B cell (primary cell): ENCODE results near the gene DACT2.

Experiments
- EZH2 ChIP-seq: IDR thresholded peaks from 2 replicates; pipeline ENCODE4 v1.6.1; 2012; ENCODE audit warnings: borderline replicate concordance, low read depth, mild to moderate bottlenecking, moderate library complexity, low read length; ENCODE audit not compliant: insufficient read depth, poor library complexity, severe bottlenecking
- TF ChIP-seq, protein P1 (sequence below): fragments of 200-600 bp; IDR thresholded peaks from one replicate; pipeline ENCODE4 v1.8.0; 2022; ENCODE audit warnings: antibody characterized with exemption, mild to moderate bottlenecking

DNA sequence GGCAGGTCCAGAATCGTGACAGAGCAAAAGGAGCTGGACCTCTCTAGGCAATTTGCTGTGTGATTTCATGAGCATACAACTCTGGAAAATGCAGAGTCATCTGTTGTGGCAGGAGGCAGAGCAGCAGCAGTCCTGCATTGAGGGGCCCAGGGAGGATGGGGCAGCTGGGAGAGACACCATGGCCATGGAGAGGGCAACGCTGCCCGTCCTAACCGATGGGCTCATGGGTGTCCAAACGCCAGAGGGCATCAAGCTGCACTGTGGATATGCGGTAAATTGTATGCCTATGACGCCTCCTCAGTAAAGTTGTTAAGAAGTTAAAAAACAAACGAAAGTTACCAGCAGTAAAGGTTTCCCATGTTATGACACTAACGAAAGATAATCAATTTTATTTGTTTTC, 42.2 kb upstream of the DACT2 start:
- TF ChIP-seq, protein P1, sequence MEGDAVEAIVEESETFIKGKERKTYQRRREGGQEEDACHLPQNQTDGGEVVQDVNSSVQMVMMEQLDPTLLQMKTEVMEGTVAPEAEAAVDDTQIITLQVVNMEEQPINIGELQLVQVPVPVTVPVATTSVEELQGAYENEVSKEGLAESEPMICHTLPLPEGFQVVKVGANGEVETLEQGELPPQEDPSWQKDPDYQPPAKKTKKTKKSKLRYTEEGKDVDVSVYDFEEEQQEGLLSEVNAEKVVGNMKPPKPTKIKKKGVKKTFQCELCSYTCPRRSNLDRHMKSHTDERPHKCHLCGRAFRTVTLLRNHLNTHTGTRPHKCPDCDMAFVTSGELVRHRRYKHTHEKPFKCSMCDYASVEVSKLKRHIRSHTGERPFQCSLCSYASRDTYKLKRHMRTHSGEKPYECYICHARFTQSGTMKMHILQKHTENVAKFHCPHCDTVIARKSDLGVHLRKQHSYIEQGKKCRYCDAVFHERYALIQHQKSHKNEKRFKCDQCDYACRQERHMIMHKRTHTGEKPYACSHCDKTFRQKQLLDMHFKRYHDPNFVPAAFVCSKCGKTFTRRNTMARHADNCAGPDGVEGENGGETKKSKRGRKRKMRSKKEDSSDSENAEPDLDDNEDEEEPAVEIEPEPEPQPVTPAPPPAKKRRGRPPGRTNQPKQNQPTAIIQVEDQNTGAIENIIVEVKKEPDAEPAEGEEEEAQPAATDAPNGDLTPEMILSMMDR = no peak
- no peak for TF ChIP-seq EZH2
